GM23338 (cell line): ENCODE data around the gene RAB9B.

Source experiments
- CTCF ChIP-seq, 2 experiments: fragments of 200-600 bp in 1 of 2; sonication (generic) in 1 of 2; conservative IDR thresholded peaks; 2 replicates each; pipeline versions ENCODE4 v1.5.1 to v1.6.1; 2016 to 2017; ENCODE audit warnings: antibody characterized with exemption in 2 of 2, low read depth in 2 of 2, mild to moderate bottlenecking in 2 of 2, moderate library complexity in 1 of 2
- EZH2 ChIP-seq: fragments of 200-600 bp; sonication (generic); IDR thresholded peaks from one replicate; pipeline ENCODE4 v1.8.0; 2017; ENCODE audit warnings: antibody characterized with exemption, mild to moderate bottlenecking, low read depth; ENCODE audit not compliant: unreplicated experiment
- POLR2AphosphoS5 ChIP-seq: IDR thresholded peaks from 2 replicates; pipeline ENCODE4 v1.6.1; 2016; ENCODE audit warnings: antibody characterized with exemption, low read depth
- STAT1 ChIP-seq: IDR thresholded peaks from one replicate; pipeline ENCODE4 v1.6.1; 2016; ENCODE audit warnings: antibody characterized with exemption; ENCODE audit not compliant: unreplicated experiment

GRCh38 chrX:103782640-103783039, 49.4 kb downstream of the RAB9B start:
- no peak for TF ChIP-seq CTCF (conservative IDR thresholded peaks at IDR 0.05; ENCODE audit: low read depth in 2 of 2)
- no peak for TF ChIP-seq POLR2AphosphoS5
- TF ChIP-seq EZH2 = no peak
- TF ChIP-seq STAT1 = no peak
